OCI-LY7 (cell line): ENCODE data around the gene TBX2. TPM values are rescaled to one million over a fixed set of nuclear protein-coding genes. Genes with fewer than 3 reads are reported as not detected.

Experiments
- BruUV-seq: library from RNA; stranded (reverse); fragments of 400-500 nt; replicated peaks from 2 replicates; lab custom pipeline; 2021; lab: Mats Ljungman, UMichigan
- CTCF ChIA-PET: fragments of 300-600 bp; sonication (Branson Sonifier 250); formaldehyde crosslinking; loops from one replicate; lab custom pipeline; 2022; ENCODE audit warnings: antibody characterized with exemption; ENCODE audit not compliant: unreplicated experiment; lab: Charles Lee
- POLR2A ChIA-PET: fragments of 300-600 bp; sonication (Branson Sonifier 250); formaldehyde crosslinking; loops from one replicate; lab custom pipeline; 2022; ENCODE audit warnings: antibody characterized with exemption; lab: Charles Lee
- DNase-seq: peaks from one replicate; pipeline ENCODE4 v3.0.0-alpha.2; 2015; ENCODE audit warnings: low spot score
- H2AFZ ChIP-seq: fragments of 200-600 bp; sonication (generic), shearing (Covaris generic); 2 replicates; pipeline ENCODE4 v1.6.1; 2014; ENCODE audit warnings: mild to moderate bottlenecking, antibody characterized with exemption, low read length, moderate library complexity
- H3K27ac ChIP-seq: fragments of 200-600 bp; sonication (generic); 2 replicates; pipeline ENCODE4 v1.5.1; 2014; ENCODE audit warnings: mixed run types, low read depth, mild to moderate bottlenecking, moderate library complexity, low read length, inconsistent platforms; ENCODE audit not compliant: poor library complexity, severe bottlenecking
- H3K36me3 ChIP-seq: fragments of 200-600 bp; sonication (generic); 2 replicates; pipeline ENCODE4 v1.6.1; 2014; ENCODE audit warnings: mild to moderate bottlenecking, antibody characterized with exemption, low read length, moderate library complexity, mixed read lengths; ENCODE audit not compliant: insufficient read depth
- H3K4me1 ChIP-seq: fragments of 200-600 bp; sonication (generic); 2 replicates; pipeline ENCODE4 v1.5.1; 2014; ENCODE audit warnings: mild to moderate bottlenecking, low read length; ENCODE audit not compliant: insufficient read depth, poor library complexity, severe bottlenecking
- H3K4me2 ChIP-seq: fragments of 200-600 bp; sonication (generic); 2 replicates; pipeline ENCODE4 v1.6.1; 2014; ENCODE audit warnings: mild to moderate bottlenecking, low read length
- H3K4me3 ChIP-seq: fragments of 200-600 bp; sonication (generic); 2 replicates; pipeline ENCODE4 v1.5.1; 2014; ENCODE audit warnings: mild to moderate bottlenecking, low read depth, low read length; ENCODE audit not compliant: poor library complexity, severe bottlenecking
- H3K79me2 ChIP-seq: fragments of 200-600 bp; sonication (generic); 2 replicates; pipeline ENCODE4 v1.6.1; 2016; ENCODE audit warnings: low read depth, mild to moderate bottlenecking, low read length, moderate library complexity, mixed read lengths; ENCODE audit not compliant: insufficient read depth
- H3K9me2 ChIP-seq: fragments of 200-600 bp; sonication (generic); 2 replicates; pipeline ENCODE4 v1.6.1; 2016; ENCODE audit warnings: mild to moderate bottlenecking, low read length, mixed read lengths; ENCODE audit not compliant: insufficient read depth
- H3K9me3 ChIP-seq: fragments of 200-600 bp; sonication (generic); 2 replicates; pipeline ENCODE4 v1.6.1; 2014; ENCODE audit warnings: mild to moderate bottlenecking, mixed run types, low read length, mixed read lengths
- H4K20me1 ChIP-seq: fragments of 200-600 bp; sonication (generic); 2 replicates; pipeline ENCODE4 v1.6.1; 2014; ENCODE audit warnings: mild to moderate bottlenecking, antibody characterized with exemption, low read length, moderate library complexity, mixed read lengths; ENCODE audit not compliant: insufficient read depth
- EZH2phosphoT487 ChIP-seq: fragments of 200-600 bp; sonication (generic); IDR thresholded peaks from 2 replicates; pipeline ENCODE4 v1.6.1; 2018; ENCODE audit warnings: low read depth, borderline replicate concordance, mild to moderate bottlenecking, mixed run types, antibody characterized with exemption, low read length, moderate library complexity, mixed read lengths
- intact Hi-C: fragments of 100-400 bp; cut with micrococcal nuclease; formaldehyde crosslinking; loops from one replicate; pipeline ENCODE4 v1.10.0; 2022; ENCODE audit not compliant: unreplicated experiment
- total RNA-seq, 2 experiments: library from RNA; depleted of rRNA in 1 of 2; stranded (reverse); fragments of >200 nt in 1 of 2; shearing (Covaris generic) in 1 of 2; gene quantifications; 2 replicates each; pipeline ENCODE4 v1.2.3, GENCODE V29; 2014 to 2022
- TF ChIP-seq, protein P1 (sequence below): fragments of 200-600 bp; sonication (generic); conservative IDR thresholded peaks from 2 replicates; pipeline ENCODE4 v1.5.1; 2014; ENCODE audit warnings: mild to moderate bottlenecking, antibody characterized with exemption, low read length, moderate library complexity, mixed read lengths

The TBX2 gene
- total RNA-seq, 2 experiments from 2014 or later = not detected

DNA sequence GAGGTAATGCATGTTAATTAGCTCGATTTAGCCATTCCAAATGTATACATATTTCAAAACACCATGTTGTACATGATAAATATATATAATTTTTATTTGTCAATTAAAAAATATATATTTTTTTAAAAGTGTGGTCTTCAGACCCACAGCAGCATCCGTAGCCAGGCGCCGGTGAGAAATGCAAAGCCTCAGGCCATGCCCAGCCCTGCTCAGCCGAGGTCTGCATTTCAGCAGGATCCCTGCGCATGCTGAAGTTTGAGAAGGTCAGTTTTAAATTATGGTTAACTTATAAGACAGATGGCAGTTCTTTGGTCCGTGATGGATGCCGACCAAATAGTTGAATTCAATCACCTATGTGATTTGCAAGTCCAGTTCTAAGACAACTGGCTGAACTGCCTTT lies 28.0 kb upstream of the TBX2 start:
- Histone ChIP-seq H3K4me3 (no peak overlapping the region), H3K4me2 (no peak overlapping the region), H3K27ac (no peak overlapping the region), H2AFZ (no peak overlapping the region), H3K4me1 (no peaks in the 10 kb centered on the region), H3K9me2 (no peaks in the 10 kb centered on the region), H3K36me3 (no peaks in the 10 kb centered on the region), H4K20me1 (no peaks in the 10 kb centered on the region), H3K79me2 (no peaks in the 10 kb centered on the region), H3K9me3 (no peaks in the 10 kb centered on the region)
- intact Hi-C loops = no loop called here
- DNase-seq = no peak
- TF ChIP-seq, protein P1, sequence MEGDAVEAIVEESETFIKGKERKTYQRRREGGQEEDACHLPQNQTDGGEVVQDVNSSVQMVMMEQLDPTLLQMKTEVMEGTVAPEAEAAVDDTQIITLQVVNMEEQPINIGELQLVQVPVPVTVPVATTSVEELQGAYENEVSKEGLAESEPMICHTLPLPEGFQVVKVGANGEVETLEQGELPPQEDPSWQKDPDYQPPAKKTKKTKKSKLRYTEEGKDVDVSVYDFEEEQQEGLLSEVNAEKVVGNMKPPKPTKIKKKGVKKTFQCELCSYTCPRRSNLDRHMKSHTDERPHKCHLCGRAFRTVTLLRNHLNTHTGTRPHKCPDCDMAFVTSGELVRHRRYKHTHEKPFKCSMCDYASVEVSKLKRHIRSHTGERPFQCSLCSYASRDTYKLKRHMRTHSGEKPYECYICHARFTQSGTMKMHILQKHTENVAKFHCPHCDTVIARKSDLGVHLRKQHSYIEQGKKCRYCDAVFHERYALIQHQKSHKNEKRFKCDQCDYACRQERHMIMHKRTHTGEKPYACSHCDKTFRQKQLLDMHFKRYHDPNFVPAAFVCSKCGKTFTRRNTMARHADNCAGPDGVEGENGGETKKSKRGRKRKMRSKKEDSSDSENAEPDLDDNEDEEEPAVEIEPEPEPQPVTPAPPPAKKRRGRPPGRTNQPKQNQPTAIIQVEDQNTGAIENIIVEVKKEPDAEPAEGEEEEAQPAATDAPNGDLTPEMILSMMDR = no peak
- no peak for TF ChIP-seq EZH2phosphoT487
- ChIA-PET CTCF (no interaction called here), POLR2A (no interaction called here)
- no TSS peak for BruUV-seq

DNA sequence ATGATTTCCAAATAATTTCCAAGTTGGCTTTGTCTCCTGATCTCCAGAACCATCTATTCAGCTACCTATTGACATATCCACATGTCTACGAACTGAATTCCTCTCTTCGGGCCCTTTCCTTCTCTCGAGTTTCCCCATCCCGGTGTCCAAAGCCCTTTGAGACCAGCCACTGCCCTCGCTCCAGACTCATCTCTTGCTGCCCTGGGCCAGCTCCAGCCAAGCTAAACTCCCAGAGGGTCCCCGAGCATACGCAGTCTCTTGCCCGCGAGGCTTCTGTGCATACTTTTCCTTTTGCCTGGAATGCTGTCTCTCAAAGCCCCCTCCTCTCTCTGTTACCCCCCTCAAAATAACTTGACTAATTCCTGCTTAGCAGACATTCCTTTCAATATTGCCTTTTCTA lies 27.2 kb upstream of the TBX2 start:
- POLR2A ChIA-PET = no interaction called here

More for the DNA sequence above, 27.2 kb upstream of the TBX2 start:
- Histone ChIP-seq H3K4me3 (no peak overlapping the region), H3K9me2 (no peaks in the 10 kb centered on the region), H3K4me2 (no peak overlapping the region), H2AFZ (no peak overlapping the region), H3K36me3 (no peaks in the 10 kb centered on the region), H3K9me3 (no peaks in the 10 kb centered on the region), H3K4me1 (no peaks in the 10 kb centered on the region), H3K79me2 (no peaks in the 10 kb centered on the region), H4K20me1 (no peaks in the 10 kb centered on the region), H3K27ac (no peak overlapping the region)
- no peak for DNase-seq
- TF ChIP-seq, protein P1 = no peak
- TF ChIP-seq EZH2phosphoT487 = no peak
- BruUV-seq = no TSS peak
- CTCF ChIA-PET = no interaction called here
- intact Hi-C loops = no loop called here
